Neural cell (in vitro differentiated cells): ENCODE data around the gene IL21R. TPM values are rescaled to one million over a fixed set of nuclear protein-coding genes. Genes with fewer than 3 reads are reported as not detected.

Experiments
- H2AFZ ChIP-seq: fragments of 200-600, 300-800 bp; sonication (generic), shearing (Covaris generic); 2 replicates; pipeline ENCODE4 v1.6.0; 2014; ENCODE audit warnings: low read depth, mild to moderate bottlenecking, antibody characterized with exemption, low read length, moderate library complexity
- H3F3A ChIP-seq: fragments of 200-600 bp; shearing (Covaris generic); 2 replicates; pipeline ENCODE4 v1.6.1; 2016; ENCODE audit warnings: mild to moderate bottlenecking, moderate library complexity, mixed read lengths, antibody characterized with exemption, low read length; ENCODE audit not compliant: insufficient read depth, poor library complexity, severe bottlenecking
- H3K27ac ChIP-seq: fragments of 200-600, 300-800 bp; sonication (generic), shearing (Covaris generic); 2 replicates; pipeline ENCODE4 v1.5.1; 2014; ENCODE audit warnings: mild to moderate bottlenecking, low read length, moderate library complexity
- H3K27me3 ChIP-seq: fragments of 300-800, 200-600 bp; sonication (generic), shearing (Covaris generic); 2 replicates; pipeline ENCODE4 v1.6.0; 2014; ENCODE audit warnings: mild to moderate bottlenecking, low read depth, low read length, moderate library complexity; ENCODE audit not compliant: insufficient read depth
- H3K36me3 ChIP-seq: fragments of 300-800, 200-600 bp; sonication (generic), shearing (Covaris generic); 2 replicates; pipeline ENCODE4 v1.5.1; 2014; ENCODE audit warnings: mild to moderate bottlenecking, antibody characterized with exemption, low read length, moderate library complexity; ENCODE audit not compliant: insufficient read depth
- H3K4me2 ChIP-seq: fragments of 300-800, 200-600 bp; sonication (generic), shearing (Covaris generic); 2 replicates; pipeline ENCODE4 v1.6.0; 2014; ENCODE audit warnings: mild to moderate bottlenecking, low read length
- H3K4me3 ChIP-seq: fragments of 300-800, 200-600 bp; sonication (generic), shearing (Covaris generic); 2 replicates; pipeline ENCODE4 v1.5.1; 2014; ENCODE audit warnings: mild to moderate bottlenecking, low read length, moderate library complexity
- H3K79me2 ChIP-seq: fragments of 200-600 bp; shearing (Covaris generic); replicated peaks from 2 replicates; pipeline ENCODE4 v1.6.0; 2014; ENCODE audit warnings: mild to moderate bottlenecking, low read length, moderate library complexity; ENCODE audit not compliant: insufficient read depth
- H3K9ac ChIP-seq: fragments of 300-800, 200-600 bp; sonication (generic), shearing (Covaris generic); 2 replicates; pipeline ENCODE4 v1.6.1; 2016; ENCODE audit warnings: mild to moderate bottlenecking, low read length, mixed read lengths
- H3K9me2 ChIP-seq: fragments of 200-600 bp; shearing (Covaris generic); 2 replicates; pipeline ENCODE4 v1.6.1; 2016; ENCODE audit warnings: mild to moderate bottlenecking, low read length, mixed read lengths; ENCODE audit not compliant: insufficient read depth
- H3K9me3 ChIP-seq: fragments of 200-600, 300-800 bp; sonication (generic), shearing (Covaris generic); 2 replicates; pipeline ENCODE4 v1.6.1; 2016; ENCODE audit warnings: mild to moderate bottlenecking, mixed run types, low read length, moderate library complexity, mixed read lengths
- H4K20me1 ChIP-seq: fragments of 200-600 bp; shearing (Covaris generic); 2 replicates; pipeline ENCODE4 v1.6.1; 2016; ENCODE audit warnings: mild to moderate bottlenecking, mixed run types; ENCODE audit not compliant: insufficient read depth
- EP300 ChIP-seq: fragments of 450-650 bp; conservative IDR thresholded peaks from 2 replicates; pipeline ENCODE4 v1.6.1; 2014; ENCODE audit warnings: antibody characterized with exemption, mild to moderate bottlenecking, moderate library complexity; ENCODE audit not compliant: poor library complexity, severe bottlenecking
- EZH2 ChIP-seq: fragments of 200-600, 300-800 bp; shearing (Covaris generic), sonication (generic); IDR thresholded peaks from 2 replicates; pipeline ENCODE4 v1.6.1; 2014; ENCODE audit warnings: antibody characterized with exemption, low read length, borderline replicate concordance, mild to moderate bottlenecking; ENCODE audit not compliant: insufficient read depth, poor library complexity, severe bottlenecking
- MXI1 ChIP-seq: fragments of 450-650 bp; conservative IDR thresholded peaks from 2 replicates; pipeline ENCODE4 v1.6.1; 2014; ENCODE audit warnings: antibody characterized with exemption, mild to moderate bottlenecking; ENCODE audit not compliant: poor library complexity, severe bottlenecking
- POLR2AphosphoS5 ChIP-seq: IDR thresholded peaks from 2 replicates; pipeline ENCODE4 v1.6.1; 2012
- RAD21 ChIP-seq: fragments of 450-650 bp; conservative IDR thresholded peaks from 2 replicates; pipeline ENCODE4 v1.6.1; 2014; ENCODE audit warnings: antibody characterized with exemption, mild to moderate bottlenecking, moderate library complexity
- SMC3 ChIP-seq: fragments of 450-650 bp; conservative IDR thresholded peaks from 2 replicates; pipeline ENCODE4 v1.6.1; 2014; ENCODE audit warnings: antibody characterized with exemption, mild to moderate bottlenecking, moderate library complexity; ENCODE audit not compliant: poor library complexity
- TAF1 ChIP-seq: IDR thresholded peaks from 2 replicates; pipeline ENCODE4 v1.6.1; 2012; ENCODE audit warnings: low read depth
- polyA plus RNA-seq: library from polyadenylated mRNA; depleted of rRNA; stranded (reverse); fragments of >200 nt; gene quantifications from 2 replicates; pipeline ENCODE4 v1.2.3, GENCODE V29; 2014
- TF ChIP-seq, protein P1 (sequence below): fragments of 450-650 bp; IDR thresholded peaks from 2 replicates; pipeline ENCODE4 v1.5.1; 2014; ENCODE audit warnings: antibody characterized with exemption, mild to moderate bottlenecking, moderate library complexity; ENCODE audit not compliant: poor library complexity, severe bottlenecking
- TF ChIP-seq, protein P2 (sequence below): IDR thresholded peaks from 2 replicates; pipeline ENCODE4 v1.6.1; 2012; ENCODE audit warnings: borderline replicate concordance

Gene IL21R
- polyA plus RNA-seq, 1 donor from 2014 or later: not detected

DNA sequence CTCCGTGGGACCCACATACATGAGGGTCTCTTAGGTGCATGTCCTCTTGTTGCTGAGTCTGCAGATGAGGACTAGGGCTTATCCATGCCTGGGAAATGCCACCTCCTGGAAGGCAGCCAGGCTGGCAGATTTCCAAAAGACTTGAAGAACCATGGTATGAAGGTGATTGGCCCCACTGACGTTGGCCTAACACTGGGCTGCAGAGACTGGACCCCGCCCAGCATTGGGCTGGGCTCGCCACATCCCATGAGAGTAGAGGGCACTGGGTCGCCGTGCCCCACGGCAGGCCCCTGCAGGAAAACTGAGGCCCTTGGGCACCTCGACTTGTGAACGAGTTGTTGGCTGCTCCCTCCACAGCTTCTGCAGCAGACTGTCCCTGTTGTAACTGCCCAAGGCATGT is 38.2 kb upstream of the IL21R start:
- H3F3A ChIP-seq: no peaks in the 10 kb centered on the region
- H3K79me2 ChIP-seq: no peaks in the 10 kb centered on the region
- H3K9me3 ChIP-seq: no peaks in the 10 kb centered on the region
- H3K4me2 ChIP-seq: no peak overlapping the region
- no peak overlapping the region for H3K27ac ChIP-seq
- no peaks in the 10 kb centered on the region for H3K36me3 ChIP-seq
- no peak overlapping the region for H3K9ac ChIP-seq
- TF ChIP-seq SMC3 (no peak), RAD21 (no peak), TAF1 (no peak), EZH2 (no peak), POLR2AphosphoS5 (no peak), EP300 (no peak), MXI1 (no peak)
- TF ChIP-seq, protein P1, sequence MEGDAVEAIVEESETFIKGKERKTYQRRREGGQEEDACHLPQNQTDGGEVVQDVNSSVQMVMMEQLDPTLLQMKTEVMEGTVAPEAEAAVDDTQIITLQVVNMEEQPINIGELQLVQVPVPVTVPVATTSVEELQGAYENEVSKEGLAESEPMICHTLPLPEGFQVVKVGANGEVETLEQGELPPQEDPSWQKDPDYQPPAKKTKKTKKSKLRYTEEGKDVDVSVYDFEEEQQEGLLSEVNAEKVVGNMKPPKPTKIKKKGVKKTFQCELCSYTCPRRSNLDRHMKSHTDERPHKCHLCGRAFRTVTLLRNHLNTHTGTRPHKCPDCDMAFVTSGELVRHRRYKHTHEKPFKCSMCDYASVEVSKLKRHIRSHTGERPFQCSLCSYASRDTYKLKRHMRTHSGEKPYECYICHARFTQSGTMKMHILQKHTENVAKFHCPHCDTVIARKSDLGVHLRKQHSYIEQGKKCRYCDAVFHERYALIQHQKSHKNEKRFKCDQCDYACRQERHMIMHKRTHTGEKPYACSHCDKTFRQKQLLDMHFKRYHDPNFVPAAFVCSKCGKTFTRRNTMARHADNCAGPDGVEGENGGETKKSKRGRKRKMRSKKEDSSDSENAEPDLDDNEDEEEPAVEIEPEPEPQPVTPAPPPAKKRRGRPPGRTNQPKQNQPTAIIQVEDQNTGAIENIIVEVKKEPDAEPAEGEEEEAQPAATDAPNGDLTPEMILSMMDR: no peak
- TF ChIP-seq, protein P2, sequence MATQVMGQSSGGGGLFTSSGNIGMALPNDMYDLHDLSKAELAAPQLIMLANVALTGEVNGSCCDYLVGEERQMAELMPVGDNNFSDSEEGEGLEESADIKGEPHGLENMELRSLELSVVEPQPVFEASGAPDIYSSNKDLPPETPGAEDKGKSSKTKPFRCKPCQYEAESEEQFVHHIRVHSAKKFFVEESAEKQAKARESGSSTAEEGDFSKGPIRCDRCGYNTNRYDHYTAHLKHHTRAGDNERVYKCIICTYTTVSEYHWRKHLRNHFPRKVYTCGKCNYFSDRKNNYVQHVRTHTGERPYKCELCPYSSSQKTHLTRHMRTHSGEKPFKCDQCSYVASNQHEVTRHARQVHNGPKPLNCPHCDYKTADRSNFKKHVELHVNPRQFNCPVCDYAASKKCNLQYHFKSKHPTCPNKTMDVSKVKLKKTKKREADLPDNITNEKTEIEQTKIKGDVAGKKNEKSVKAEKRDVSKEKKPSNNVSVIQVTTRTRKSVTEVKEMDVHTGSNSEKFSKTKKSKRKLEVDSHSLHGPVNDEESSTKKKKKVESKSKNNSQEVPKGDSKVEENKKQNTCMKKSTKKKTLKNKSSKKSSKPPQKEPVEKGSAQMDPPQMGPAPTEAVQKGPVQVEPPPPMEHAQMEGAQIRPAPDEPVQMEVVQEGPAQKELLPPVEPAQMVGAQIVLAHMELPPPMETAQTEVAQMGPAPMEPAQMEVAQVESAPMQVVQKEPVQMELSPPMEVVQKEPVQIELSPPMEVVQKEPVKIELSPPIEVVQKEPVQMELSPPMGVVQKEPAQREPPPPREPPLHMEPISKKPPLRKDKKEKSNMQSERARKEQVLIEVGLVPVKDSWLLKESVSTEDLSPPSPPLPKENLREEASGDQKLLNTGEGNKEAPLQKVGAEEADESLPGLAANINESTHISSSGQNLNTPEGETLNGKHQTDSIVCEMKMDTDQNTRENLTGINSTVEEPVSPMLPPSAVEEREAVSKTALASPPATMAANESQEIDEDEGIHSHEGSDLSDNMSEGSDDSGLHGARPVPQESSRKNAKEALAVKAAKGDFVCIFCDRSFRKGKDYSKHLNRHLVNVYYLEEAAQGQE: no peak
- H2AFZ ChIP-seq: no peak overlapping the region
- no peaks in the 10 kb centered on the region for H4K20me1 ChIP-seq
- no peaks in the 10 kb centered on the region for H3K9me2 ChIP-seq
- H3K4me3 ChIP-seq: no peak overlapping the region
- no peaks in the 10 kb centered on the region for H3K27me3 ChIP-seq

DNA sequence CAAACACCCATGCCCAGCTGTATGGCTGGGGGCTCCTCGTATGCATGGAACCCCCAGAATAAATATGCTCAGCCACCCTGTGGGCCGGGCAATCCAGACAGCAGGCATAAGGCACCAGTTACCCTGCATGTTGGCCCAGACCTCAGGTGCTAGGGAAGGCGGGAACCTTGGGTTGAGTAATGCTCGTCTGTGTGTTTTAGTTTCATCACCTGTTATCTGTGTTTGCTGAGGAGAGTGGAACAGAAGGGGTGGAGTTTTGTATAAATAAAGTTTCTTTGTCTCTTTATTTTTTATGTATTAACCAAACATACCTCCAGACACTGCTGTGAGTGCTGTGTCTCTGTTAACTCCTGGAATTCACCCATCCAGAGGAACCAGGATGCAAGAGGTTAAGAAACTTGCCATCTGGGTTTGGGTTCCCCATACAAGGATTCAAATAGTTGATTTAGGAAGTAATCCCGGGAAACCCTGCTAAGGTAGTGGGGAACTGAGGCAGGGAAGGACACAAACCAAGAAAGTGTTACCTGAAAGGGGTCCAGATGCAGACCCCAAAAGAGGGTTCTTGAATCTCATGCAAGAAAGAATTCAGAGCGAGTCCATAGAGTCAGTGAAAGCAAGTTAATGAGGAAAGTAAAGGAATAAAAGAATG is 37.4 kb upstream of the IL21R start:
- Histone ChIP-seq H4K20me1 (no peaks in the 10 kb centered on the region), H3K27ac (no peak overlapping the region), H3K36me3 (no peaks in the 10 kb centered on the region), H3K4me2 (no peak overlapping the region), H3K9me3 (no peaks in the 10 kb centered on the region), H3K27me3 (no peaks in the 10 kb centered on the region), H2AFZ (no peak overlapping the region), H3K9me2 (no peaks in the 10 kb centered on the region), H3K4me3 (no peak overlapping the region), H3F3A (no peaks in the 10 kb centered on the region), H3K9ac (no peak overlapping the region), H3K79me2 (no peaks in the 10 kb centered on the region)
- TF ChIP-seq POLR2AphosphoS5: no peak
- TF ChIP-seq, protein P1: no peak
- no peak for TF ChIP-seq TAF1
- TF ChIP-seq RAD21: no peak
- no peak for TF ChIP-seq EP300
- TF ChIP-seq EZH2: no peak
- TF ChIP-seq, protein P2: no peak
